ENCODE data around the gene EPHB2.

- TF ChIP-seq CTCF (IDR thresholded peaks at IDR 0.05), result no peak
- no peak for TF ChIP-seq EP300 (IDR thresholded peaks at IDR 0.05)
- no peak for TF ChIP-seq POLR2A (IDR thresholded peaks at IDR 0.05)
- no peak for TF ChIP-seq POLR2AphosphoS5 (IDR thresholded peaks at IDR 0.05)
These were observed 150.3 kb downstream of the EPHB2 start for GRCh38 chr1:22860883-22861385.

Measured in suprapubic skin (tissue), 4 donors.